Tongue (tissue), 2 donors: Measurements from ENCODE around the gene TMEM131. TPM values are rescaled to one million over a fixed set of nuclear protein-coding genes. Genes with fewer than 3 reads are reported as not detected.

Source experiments
- DNase-seq: peaks from one replicate; pipeline ENCODE4 v3.0.0-alpha.2; 2015
- total RNA-seq: library from RNA; depleted of rRNA; stranded (reverse); fragments of >200 nt; gene quantifications from one replicate; pipeline ENCODE4 v1.2.3, GENCODE V29; 2014

TMEM131 gene
- total RNA-seq, 1 donor from 2014 or later, result 60.6 TPM

DNA sequence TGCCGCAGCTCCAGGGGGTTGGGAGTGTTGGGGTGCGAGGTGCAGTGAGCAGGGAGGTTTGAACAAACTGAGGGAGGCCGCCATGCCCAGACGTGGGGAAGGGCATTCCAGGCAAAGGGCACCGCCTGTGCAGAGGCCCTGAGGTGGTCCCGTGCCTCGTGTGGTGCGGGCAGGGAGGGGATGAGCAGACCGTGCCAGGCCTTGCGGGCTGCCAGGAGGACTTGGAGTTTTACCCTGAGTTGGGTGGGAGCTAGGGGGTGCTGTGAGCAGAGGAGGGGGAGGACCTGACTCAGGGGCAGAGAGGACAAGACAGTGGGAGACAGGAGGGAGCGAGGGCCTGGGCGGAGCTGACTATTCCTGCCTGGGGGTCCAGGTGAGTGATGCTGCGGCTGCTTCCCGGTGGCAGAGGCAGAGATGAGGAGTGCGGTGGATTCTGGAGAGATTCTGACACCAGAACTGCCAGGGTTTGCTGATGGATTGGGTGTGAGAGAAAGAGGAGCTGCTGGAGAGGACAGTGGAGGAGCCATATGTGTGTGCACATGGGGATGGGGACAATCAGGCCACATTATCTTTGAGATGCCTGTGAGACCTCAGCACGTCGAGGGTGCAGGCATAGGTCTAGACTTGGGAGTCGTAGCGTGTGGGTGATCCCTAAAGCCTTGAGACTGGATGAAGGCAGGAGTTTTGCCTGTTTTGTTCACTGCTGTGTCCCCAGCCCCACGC, 259.0 kb downstream of the TMEM131 start:
- DNase-seq, result no peak

DNA sequence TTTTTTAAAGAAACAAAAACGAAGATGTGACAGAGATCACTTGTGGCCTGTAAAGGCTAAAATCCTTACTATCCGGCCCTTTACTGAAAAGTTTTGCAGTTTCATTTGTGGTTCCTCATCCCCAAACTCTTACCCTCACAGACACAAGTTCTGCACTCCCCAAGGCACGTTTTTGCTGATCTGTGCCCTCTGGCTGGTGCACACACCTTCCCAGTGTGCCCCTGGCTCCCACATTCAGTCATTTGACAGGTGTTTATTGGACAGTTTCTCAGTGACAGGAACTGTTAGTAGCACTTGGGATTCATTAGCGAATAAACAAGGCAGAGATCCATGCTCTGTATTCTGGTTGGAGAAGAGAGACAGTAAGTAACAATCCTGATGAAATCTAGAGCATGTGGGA, 259.6 kb downstream of the TMEM131 start:
- no peak for DNase-seq

DNA sequence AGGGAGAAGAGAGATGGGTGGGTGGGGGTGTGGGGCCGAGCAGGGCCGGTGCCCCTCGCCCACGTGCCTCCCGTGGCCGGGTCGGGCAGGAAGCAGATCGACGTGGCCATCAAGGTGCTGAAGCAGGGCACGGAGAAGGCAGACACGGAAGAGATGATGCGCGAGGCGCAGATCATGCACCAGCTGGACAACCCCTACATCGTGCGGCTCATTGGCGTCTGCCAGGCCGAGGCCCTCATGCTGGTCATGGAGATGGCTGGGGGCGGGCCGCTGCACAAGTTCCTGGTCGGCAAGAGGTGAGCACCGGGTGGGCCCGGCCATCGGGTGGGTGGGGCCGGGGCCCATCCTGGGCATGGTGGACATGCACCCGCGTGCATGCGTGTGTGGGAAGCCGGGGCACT, 260.6 kb downstream of the TMEM131 start:
- DNase-seq, result no peak

DNA sequence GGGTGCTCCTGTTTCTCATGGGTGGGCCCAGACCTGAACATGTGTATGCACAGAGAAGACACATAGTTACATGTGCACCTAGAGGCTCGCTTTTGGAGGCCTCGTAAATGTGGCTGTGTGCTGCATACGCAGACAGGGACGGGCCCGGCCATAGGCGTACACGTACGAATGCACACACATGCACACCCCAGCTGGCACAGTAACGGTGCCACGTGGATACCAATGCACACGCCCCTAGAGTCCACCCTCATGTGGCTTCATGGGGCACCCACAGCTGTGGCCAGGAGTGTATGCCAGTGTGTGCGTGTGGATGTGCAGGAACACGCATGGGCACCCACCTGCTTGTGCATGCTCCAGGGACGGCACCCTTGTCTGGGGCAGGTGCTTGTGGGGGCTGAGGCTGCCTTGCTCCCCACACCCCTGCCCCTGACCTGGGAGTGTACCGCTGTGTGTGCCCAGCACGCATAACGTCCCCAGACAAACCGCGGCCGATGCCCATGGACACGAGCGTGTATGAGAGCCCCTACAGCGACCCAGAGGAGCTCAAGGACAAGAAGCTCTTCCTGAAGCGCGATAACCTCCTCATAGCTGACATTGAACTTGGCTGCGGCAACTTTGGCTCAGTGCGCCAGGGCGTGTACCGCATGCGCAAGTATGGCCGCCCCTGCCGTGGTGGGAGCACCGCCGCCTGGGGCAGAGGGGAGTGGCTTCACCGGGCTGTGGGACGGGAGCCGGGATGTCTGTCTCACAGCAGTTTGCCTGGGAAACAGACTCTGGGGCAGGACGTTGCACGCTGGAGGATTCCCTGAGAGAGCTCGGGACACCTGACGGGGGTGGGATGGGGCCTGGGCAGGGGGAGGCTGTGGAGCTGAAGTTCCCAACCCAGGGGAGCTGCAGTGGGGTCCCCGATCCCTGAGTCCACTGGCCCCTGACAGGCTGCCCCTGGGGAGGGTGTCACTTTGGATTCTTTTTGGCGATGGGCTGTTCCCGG, 261.4 kb downstream of the TMEM131 start:
- DNase-seq, result no peak

DNA sequence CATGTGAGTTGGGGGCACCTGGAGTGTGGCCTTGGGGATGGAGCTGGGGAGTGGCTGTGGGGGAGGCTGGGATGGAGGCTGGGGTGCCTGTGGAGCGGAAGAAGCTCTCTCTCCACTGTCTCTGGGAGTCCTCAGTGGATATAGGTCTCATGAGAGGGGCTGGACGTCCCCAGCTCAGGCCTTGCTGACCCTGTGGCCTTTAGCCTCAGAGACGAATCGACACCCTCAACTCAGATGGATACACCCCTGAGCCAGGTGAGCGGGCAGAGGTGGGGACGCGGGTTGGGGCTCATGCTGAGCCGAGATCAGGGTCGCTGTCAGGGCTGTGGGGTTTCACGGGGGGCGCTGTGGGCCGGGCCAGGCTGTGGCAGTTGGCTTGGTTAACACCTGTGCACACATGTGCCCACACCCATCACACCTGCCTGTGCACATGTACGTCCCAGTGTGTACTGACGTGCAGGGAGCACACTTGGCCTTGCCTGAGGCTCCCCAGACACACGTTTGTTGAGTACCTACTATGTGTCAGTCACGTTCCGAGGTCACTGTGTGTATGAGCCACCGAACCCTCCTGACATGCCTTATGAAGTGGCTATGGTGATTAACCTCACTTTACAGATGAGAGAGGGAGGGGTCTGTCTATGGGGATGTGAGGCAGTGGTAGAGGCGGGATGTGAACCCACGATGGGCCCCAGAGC, 262.3 kb downstream of the TMEM131 start:
- DNase-seq, result no peak

DNA sequence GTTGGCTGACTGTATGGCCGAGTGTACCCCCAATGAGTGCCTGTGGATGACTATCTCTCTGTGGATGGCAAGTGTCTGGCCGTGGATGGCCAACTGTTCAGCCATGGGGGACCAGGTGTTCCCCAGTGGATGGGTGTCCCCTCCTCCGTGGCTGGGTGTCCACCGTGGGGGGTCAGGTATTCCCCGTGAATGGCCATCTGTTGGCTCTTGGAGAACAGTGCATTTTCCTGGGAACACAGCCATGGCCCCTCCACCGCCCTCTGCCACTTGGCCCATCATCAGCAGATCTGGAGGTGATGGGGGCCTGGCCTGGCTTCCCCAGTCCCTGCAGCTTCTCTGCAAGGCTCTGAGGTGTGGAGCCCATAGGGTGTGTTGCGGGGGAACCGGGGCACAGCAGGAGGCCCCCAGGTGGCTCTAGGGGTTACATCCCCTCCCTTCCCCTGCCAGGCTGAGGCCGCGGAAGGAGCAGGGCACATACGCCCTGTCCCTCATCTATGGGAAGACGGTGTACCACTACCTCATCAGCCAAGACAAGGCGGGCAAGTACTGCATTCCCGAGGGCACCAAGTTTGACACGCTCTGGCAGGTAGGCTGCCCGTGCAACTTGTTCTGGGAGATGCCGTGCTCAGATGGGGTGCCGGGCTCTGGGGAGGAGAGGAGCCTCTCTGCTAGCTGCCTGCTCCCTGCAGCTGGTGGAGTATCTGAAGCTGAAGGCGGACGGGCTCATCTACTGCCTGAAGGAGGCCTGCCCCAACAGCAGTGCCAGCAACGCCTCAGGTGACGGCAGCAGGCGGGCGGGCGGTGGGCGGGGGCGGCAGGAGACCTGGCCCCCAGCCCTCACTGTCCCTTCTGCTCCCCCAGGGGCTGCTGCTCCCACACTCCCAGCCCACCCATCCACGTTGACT, 263.1 kb downstream of the TMEM131 start:
- DNase-seq, result no peak

DNA sequence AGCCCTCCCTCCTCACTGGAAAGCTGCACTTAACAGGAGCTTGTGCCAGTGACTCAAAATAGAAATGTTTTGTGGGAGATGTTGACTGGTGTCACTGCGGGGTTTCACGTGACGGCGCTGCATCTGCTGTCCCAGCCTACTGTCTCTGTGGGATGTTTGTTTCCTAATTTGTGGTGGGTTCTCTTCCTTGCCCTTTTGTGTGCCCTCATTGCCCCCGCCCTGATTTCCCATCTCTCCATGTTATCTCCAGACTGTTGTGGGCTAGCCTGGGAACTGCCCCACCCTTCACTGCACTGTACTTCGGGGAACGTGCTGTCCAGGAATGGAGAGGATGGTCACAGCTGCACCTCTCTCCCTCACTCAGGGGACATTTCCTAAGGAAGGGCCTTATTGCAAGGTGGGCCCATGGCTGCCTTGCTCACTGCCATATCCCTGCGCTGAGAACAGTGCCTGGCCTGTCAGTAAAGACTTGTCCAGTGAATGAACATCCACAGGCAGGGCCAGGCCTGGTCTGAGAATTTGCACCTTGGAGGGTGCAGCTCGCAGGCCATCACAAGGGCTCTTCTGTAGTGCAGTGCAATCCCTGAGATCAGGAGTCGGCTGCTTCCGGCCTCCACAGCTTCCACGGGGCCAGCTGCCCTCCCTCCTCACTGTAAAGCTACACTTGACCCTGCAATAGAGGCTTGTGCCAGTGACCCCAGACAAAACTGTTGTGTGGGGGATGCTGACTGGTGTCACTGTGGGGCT, 264.3 kb downstream of the TMEM131 start:
- DNase-seq, result no peak

DNA sequence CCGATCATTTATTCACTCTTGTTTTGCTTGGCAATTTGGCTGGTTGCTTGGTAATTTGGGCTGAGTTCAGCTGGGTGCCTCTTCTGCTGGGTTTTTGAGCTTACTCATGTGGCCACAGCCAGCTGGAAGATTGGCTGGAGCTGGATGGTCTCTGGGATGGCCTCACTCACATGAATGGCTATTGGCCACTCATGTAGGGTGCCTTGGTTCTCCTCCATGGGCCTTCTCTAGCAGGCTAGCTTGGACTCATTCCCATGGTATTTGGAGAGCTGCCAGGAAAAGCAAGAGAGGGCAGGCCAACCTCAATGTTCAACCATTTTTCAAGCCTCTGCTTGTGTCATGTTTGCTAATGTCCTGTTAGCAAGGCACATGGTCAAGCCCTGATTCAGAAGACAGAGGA, 265.5 kb downstream of the TMEM131 start:
- DNase-seq, result no peak

DNA sequence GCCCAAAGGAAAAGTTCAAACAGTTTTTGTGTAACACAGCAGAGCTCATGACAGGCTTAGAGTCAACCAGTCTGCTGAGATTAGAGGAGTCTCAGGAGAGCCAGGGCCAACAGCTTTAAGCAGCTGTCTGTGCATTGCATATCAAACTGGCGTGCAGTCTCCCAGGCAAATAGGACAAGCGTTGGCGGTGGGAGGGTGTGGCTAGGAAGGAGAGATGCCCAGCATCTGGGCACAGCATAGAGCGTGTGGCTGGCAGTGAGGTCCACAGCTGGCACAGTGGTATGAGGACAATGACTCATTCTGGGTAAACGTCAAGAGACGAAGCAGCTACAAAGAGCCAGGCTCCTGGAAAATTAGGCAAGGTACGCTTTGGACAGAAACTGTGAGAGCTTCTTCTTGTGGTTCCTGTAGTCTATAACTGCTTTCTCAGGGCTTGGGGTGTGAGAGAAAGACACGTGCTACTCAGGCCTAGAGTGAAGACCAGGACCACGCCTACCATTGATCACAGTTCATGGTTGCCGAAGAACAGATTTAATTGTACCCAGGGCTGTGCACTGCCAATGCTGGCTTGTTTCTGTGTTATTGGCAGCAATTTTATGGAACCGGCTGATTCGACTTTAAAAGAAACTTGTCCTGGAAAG, 267.5 kb downstream of the TMEM131 start:
- peak; percentile 97 for DNase-seq

DNA sequence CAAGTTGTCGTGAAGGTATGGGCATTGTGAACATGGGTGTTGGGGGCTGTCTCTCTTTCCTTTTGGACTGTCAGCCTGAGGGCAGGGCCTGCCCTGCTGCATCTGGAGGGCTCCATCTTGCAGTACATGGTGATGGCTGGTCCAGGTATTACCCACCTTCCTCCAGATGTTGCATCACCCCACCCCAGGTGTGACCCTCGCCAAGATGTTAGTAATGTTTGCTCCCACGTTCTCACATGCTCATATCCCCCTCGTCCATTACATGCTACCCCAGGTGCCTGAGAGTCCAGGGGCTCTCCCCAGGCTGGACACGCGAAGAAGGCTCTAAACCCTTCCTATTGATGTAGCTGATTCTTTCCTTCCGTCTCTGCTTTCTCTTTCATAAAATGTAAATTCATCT, 268.5 kb downstream of the TMEM131 start:
- DNase-seq, result no peak

DNA sequence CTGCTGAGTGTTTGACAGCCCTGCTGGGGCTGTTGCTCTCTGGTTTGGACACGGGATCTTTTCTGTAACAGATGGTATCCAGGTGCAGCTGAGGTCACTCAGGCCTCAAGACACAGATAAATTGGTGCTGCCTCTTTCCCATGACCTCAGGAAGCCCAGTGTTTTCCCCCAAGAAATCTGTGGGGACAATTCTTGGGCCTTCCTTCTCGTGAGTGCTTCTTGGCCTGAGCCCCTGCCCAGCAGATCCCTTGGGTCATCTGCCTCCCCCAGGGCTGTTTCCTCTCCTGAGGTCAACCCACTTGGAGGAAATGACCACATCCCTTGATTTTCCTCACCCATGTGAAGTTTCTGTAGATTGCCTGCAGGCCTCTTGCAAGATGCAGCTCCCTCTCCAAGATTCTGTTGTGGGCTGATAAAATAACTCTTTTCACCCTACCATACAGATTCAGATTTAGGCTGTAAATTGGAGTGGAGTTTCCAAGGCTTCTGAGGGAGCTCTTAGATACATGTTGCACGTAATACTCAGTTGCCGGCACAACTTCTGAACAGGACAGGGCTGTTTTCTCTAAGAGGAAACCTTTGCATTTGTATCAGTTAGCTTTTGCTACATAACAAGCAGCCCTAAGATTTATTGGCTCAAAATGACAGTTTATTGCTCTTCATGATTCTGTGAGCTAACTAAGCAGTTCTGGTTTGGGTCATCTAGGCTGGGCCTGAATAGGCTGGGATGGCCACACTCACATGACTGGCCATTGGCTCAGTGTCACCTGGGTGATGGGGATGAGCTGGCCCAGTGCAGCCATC, 269.3 kb downstream of the TMEM131 start:
- DNase-seq, result peak; percentile 90

DNA sequence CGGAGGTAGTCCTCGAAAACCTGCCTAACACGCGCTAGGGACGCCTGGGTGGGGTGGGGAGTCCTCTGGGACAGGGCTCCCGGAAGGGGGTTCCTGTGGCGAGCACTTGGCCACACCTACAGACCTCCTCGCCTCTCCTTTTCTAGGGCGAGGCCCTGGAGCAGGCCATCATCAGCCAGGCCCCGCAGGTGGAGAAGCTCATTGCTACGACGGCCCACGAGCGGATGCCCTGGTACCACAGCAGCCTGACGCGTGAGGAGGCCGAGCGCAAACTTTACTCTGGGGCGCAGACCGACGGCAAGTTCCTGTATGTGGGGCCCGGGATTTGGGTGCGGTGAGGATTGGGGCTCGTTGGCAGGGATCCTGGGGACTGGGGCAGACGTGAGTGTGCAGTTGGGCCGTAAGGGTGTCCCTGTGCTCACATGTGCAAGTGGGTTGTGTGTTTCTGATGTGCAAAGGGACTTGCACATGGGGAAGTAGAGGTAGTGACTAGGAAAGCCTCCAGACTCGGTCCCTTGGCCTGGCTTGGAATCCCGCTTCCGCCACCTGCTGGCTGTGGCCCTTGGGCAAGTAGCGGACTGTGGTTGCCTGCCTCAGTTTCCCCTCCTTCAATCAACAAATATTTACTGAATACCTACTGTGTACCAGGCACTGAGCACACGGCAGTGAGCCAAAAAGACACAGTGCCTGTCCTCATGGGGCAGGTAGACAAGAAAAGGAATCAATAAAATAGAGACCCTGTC, 270.6 kb downstream of the TMEM131 start:
- no peak for DNase-seq

DNA sequence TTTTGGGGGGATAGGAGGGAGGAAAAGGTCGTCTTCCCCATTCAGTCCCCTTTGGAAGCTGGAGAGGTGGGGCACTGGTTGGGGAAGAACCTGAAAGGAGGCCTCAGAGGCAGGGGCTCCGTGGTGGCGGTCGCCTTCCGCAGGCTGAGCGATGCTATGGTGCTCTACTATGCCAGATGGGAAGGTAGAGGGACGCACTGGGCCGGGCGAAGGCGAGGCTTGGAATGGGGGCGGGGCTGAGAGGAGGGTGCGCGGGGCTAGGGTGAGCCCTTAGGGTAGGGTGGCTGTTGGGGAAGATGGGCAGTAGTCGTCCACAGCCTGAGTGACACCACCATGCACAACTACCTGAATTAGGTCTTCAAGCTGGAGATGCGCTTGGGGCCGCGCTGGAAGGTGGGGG, 271.2 kb downstream of the TMEM131 start:
- DNase-seq, result no peak

DNA sequence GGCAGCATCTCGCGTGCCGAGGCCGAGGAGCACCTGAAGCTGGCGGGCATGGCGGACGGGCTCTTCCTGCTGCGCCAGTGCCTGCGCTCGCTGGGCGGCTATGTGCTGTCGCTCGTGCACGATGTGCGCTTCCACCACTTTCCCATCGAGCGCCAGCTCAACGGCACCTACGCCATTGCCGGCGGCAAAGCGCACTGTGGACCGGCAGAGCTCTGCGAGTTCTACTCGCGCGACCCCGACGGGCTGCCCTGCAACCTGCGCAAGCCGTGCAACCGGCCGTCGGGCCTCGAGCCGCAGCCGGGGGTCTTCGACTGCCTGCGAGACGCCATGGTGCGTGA, 271.7 kb downstream of the TMEM131 start:
- no peak for DNase-seq

DNA sequence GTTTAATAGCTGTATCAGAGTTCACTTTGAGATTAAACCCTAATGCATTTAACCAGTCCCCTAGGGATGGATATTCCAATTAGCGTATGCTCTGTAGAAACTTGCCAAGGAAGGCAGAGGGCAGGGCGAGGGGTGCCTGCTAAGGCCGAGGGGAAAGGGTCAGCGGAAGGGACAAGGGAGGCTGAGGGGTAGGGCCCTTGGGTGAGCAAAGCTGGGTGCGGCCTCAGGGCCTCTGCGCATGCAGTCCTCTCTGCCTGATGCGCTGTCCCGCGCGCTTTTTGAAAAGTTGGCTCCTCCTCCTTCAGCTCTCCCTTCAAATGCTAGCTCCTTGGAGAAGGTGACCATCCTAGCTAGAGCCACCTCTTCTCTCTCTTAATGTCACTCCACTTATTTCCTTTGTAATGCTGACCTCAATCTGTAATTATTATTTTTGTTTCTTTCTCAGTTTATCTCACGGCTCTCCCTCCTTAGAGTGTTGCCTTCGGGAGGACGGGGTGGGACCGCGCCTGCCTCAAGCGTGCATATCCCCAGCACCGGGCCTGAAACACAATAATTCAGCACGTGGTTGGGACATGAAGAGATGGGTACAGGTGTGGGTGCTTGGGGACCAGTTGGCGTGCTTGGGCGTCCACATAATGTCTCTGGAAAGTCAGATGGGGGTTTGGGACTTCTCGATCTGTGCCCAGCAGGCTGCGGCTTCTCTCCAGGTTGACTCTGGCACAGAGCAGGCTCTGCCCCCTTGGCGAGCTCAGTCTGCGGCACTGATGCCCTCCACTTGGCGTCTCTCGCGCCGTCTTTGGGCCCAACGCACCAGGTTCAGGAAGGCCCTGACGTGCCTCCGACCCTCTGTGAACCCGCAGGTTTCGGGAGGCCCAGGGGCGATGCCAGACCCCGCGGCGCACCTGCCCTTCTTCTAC, 272.3 kb downstream of the TMEM131 start:
- no peak for DNase-seq

DNA sequence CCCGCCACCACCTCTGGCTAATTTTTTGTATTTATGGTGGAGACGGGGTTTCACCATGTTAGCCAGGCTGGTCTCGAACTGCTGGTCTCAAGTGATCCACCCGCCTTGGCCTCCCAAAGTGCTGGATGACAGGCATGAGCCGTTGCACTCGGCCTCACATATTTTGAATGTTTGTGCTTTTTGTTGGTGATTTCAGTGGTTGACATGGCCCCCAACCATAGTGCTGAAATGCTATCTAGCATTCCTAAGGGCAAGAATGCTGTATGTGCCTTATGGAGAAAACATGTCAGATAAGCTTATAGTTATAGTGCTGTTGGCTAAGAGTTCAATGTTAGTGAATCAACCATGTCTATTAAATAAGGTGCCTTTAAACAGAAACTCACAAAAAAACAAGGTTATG, 273.5 kb downstream of the TMEM131 start:
- DNase-seq, result no peak

DNA sequence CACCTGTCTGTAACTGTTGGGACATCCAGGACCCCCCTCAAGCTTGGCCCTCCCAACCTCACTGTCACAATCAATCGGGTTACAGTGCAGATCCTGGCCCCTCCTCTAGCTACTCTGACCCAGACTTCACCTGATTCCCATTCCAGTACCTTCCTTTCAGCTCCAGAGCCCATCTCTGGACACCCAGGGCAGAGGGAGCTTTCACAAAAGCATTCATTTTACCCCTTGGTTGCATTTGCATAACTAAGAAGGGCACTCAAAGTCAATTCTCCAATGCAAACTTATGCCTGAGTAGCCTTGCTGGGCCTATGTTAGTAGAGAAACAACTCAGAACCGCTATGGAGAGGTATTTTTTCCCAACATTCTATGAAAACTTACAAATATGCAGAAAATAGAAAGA, 275.0 kb downstream of the TMEM131 start:
- no peak for DNase-seq
